Fibroblast of the conjunctiva (primary cell): ENCODE results near the gene FBXL17.

Source experiments
- DNase-seq: peaks from one replicate; pipeline ENCODE4 v3.0.0-alpha.2; 2010; ENCODE audit warnings: low read depth

Gene FBXL17

DNA sequence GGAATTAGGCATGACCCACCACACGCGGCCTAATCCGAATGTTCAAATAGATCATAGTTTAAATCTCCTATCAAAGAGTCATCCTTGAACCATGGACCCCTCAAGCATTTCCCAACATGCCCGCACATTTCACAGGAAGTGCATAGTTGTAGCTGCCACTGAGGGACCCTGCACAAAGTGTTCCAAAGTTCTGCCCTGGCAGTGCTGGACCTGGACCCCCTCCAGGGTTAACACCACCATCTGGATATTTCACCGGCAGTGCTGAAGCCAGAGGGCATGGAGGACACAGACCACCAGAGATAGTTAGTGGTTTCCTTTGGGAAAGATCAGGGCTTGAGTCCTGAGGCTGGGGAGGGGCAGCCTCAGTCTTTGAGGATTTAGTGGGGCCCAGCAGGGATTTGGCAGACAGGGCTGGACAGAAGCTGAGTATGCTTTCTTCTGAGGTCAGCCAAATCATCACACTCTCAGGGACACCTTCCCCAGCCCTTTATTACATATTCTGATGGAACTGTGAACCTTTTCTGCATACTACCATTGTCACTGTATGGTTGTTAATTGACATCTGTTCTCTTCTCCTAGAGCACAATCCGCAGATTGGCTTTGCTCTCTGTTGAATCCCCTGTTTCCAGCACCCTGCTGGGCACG lies 567.6 kb downstream of the FBXL17 start:
- no peak for DNase-seq

DNA sequence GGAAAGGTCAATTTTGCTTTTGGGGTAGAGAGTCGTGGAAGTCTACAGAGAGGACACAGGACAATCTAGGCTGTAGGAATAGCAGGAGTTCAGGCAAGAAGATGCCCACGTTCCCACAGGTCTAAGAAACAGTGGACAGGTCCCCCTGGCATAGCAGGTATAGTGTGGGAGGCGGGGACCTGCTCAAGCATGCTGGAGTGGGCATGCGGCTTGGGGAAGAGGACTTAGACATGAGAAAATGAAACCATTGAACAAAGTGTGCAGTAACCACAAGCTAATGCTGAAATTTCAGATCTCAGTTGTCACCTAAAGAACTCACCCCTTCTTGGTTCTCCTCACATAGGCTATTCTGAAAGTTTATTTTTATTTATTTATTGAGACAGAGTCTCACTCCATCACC lies 568.3 kb downstream of the FBXL17 start:
- DNase-seq, result no peak

DNA sequence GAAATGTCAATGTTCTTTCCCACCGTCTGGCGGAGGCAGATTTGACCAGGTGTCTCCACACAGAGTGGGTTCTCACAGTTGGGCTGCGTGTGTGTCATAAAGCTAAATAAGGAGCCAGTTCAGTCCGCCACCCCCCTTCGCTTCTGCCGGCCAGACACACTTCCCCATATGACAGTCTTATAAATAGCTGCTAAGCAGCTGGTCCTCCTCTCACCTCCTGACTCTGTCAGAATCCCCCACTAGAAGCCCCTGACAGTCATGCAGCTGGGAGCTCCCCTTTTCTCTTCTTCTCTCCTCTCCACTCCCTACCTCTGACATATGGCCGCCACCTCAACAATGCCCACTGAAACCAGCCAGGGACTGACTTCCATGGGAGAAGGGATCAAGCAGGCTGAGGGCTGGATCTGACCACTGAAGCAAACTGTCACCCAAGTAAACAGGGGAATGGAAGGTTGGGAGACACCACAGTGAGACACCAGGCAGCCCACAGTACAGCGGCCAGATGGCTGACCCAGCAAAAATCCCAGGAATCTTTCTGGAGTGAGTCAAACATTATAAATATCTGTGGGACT lies 569.2 kb downstream of the FBXL17 start:
- DNase-seq, result no peak

DNA sequence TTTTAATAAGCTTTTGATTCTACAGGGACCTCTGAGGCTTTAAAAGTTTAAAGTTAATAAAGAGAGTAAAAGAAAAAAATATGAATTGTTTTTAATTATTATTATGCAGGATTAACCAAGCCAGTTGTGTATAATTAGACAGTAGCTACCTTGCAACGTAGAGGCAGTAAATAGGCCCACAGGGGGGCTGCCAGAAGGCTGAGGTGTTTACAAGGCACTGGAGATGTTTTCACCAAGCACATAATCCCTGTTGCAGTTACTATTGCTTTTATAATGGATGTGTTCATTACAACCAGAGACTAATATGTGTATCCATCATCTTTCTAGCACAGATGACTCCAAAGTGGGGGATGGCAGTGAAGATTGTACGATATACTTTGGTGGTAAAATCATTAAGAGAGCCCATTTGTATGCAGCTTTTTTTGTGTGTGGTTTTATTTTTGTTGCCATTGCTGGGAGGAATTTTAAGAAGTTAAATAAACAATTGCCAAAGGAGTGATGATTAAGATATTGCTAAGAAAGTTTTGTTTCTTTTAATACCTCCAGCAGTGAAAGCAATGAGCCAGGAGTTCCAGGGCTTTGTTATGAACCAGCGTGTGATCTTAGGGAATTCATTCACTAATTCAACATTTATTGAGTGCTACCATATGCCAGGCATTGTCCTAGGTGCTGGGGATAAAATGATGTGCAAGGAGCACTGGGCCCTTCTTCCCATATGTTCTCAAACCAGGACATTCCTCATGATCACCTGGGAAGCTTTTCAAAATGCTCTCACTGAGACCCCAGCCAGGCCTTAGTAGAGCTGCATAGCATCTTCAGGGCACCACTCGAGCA lies 572.5 kb downstream of the FBXL17 start:
- DNase-seq, result no peak
